SK-N-SH (cell line): Measurements from ENCODE around the gene TMEM109. TPM values are rescaled to one million over a fixed set of nuclear protein-coding genes. Genes with fewer than 3 reads are reported as not detected.

Source experiments
- CTCF ChIA-PET: fragments of 300-600, 350-600 bp; formaldehyde crosslinking; extraction: SDS; loops from one replicate; lab custom pipeline; 2021; lab: Yijun Ruan, JAX
- POLR2A ChIA-PET: fragments of 350-600 bp; sonication (Branson Sonifier 250); formaldehyde crosslinking; extraction: SDS; loops from one replicate; lab custom pipeline; 2020; ENCODE audit warnings: antibody characterized with exemption, inconsistent platforms; lab: Yijun Ruan, JAX
- DNase-seq: peaks from one replicate; pipeline ENCODE4 v3.0.0; 2012
- H2AFZ ChIP-seq: fragments of 200-600 bp; sonication (generic); 2 replicates; pipeline ENCODE4 v1.8.1; 2016; ENCODE audit warnings: antibody characterized with exemption, mild to moderate bottlenecking, low read depth
- H3F3A ChIP-seq: fragments of 200-600 bp; sonication (generic); replicated peaks from 2 replicates; pipeline ENCODE3; 2016; ENCODE audit warnings: antibody characterized with exemption, mild to moderate bottlenecking; ENCODE audit not compliant: insufficient read depth
- H3K27ac ChIP-seq, 2 experiments: fragments of 200-500 bp in 1 of 2; fragments of 200-600 bp in 1 of 2; sonication (Bioruptor generic) in 1 of 2; sonication (generic), shearing (Covaris generic) in 1 of 2; 2 replicates each; pipeline versions ENCODE4 v1.5.1 to v1.6.1; 2014 to 2016; ENCODE audit warnings: low read depth in 2 of 2, inconsistent platforms in 1 of 2, low read length in 1 of 2, mild to moderate bottlenecking in 1 of 2, mixed read lengths in 1 of 2
- H3K27me3 ChIP-seq: fragments of 200-600 bp; sonication (generic), shearing (Covaris generic); 2 replicates; pipeline ENCODE4 v1.6.1; 2016; ENCODE audit warnings: mixed run types; ENCODE audit not compliant: insufficient read depth
- H3K36me3 ChIP-seq, 2 experiments: fragments of 200-500 bp in 1 of 2; fragments of 200-600 bp in 1 of 2; sonication (Bioruptor generic) in 1 of 2; sonication (generic) in 1 of 2; replicated peaks in 1 of 2; 2 replicates each; pipeline versions ENCODE3 to v1.5.1; 2014 to 2016; ENCODE audit warnings: low read length in 1 of 2, mild to moderate bottlenecking in 1 of 2; ENCODE audit not compliant: insufficient read depth in 2 of 2, control insufficient read depth in 1 of 2
- H3K4me1 ChIP-seq, 2 experiments: fragments of 200-500 bp in 1 of 2; fragments of 200-600 bp in 1 of 2; sonication (Bioruptor generic) in 1 of 2; sonication (generic), shearing (Covaris generic) in 1 of 2; 2 replicates each; pipeline versions ENCODE4 v1.5.1 to v1.6.1; 2014 to 2016; ENCODE audit warnings: low read depth in 1 of 2, low read length in 1 of 2, mixed run types in 1 of 2; ENCODE audit not compliant: insufficient read depth in 2 of 2, control insufficient read depth in 1 of 2
- H3K4me2 ChIP-seq: fragments of 200-600 bp; sonication (generic), shearing (Covaris generic); 2 replicates; pipeline ENCODE4 v1.6.1; 2017; ENCODE audit warnings: mixed run types
- H3K4me3 ChIP-seq, 2 experiments: fragments of 200-500 bp in 1 of 2; fragments of 200-600 bp in 1 of 2; sonication (Bioruptor generic) in 1 of 2; sonication (generic), shearing (Covaris generic) in 1 of 2; 2 replicates each; pipeline versions ENCODE4 v1.5.1 to v1.8.1; 2014 to 2016; ENCODE audit warnings: low read depth in 2 of 2, inconsistent platforms in 1 of 2, low read length in 1 of 2, mild to moderate bottlenecking in 1 of 2, mixed read lengths in 1 of 2, moderate library complexity in 1 of 2
- H3K79me2 ChIP-seq: fragments of 200-600 bp; sonication (generic); 2 replicates; pipeline ENCODE4 v1.8.1; 2017; ENCODE audit warnings: mild to moderate bottlenecking; ENCODE audit not compliant: insufficient read depth
- H3K9ac ChIP-seq: fragments of 200-600 bp; sonication (generic); 2 replicates; pipeline ENCODE4 v1.6.1; 2017; ENCODE audit warnings: mixed run types
- H3K9me2 ChIP-seq: fragments of 200-600 bp; sonication (generic); 2 replicates; pipeline ENCODE4 v1.6.1; 2017; ENCODE audit warnings: mixed run types
- H3K9me3 ChIP-seq: fragments of 200-600 bp; sonication (generic); 2 replicates; pipeline ENCODE4 v1.6.1; 2017; ENCODE audit warnings: mixed run types, mild to moderate bottlenecking, moderate library complexity
- H4K20me1 ChIP-seq: fragments of 200-600 bp; sonication (generic); 2 replicates; pipeline ENCODE4 v1.6.1; 2017; ENCODE audit warnings: mild to moderate bottlenecking, mixed run types; ENCODE audit not compliant: insufficient read depth
- CHD2 ChIP-seq: fragments of 150-350 bp; IDR thresholded peaks from 2 replicates; pipeline ENCODE4 v1.6.1; 2018; ENCODE audit warnings: low read length; ENCODE audit not compliant: partially characterized antibody
- EZH2phosphoT487 ChIP-seq: fragments of 200-600 bp; sonication (generic); IDR thresholded peaks from 2 replicates; pipeline ENCODE4 v1.6.1; 2017; ENCODE audit warnings: low read depth, mixed run types, mild to moderate bottlenecking, antibody characterized with exemption, moderate library complexity, borderline replicate concordance
- IRF3 ChIP-seq: fragments of 150-350 bp; IDR thresholded peaks from 2 replicates; pipeline ENCODE4 v1.6.1; 2016; ENCODE audit warnings: mild to moderate bottlenecking, low read depth, low read length
- NRF1 ChIP-seq: IDR thresholded peaks from 2 replicates; pipeline ENCODE4 v1.6.1; 2012; ENCODE audit warnings: low read depth, mild to moderate bottlenecking, low read length
- USF1 ChIP-seq: IDR thresholded peaks from 2 replicates; pipeline ENCODE4 v1.4.0; 2012; ENCODE audit warnings: low read depth, borderline replicate concordance
- YY1 ChIP-seq: IDR thresholded peaks from 2 replicates; pipeline ENCODE4 v1.4.0; 2012; ENCODE audit warnings: low read depth, mild to moderate bottlenecking
- WGBS: methylation state at CpG from one replicate; pipeline ENCODE4 v1.1.6; 2017; ENCODE audit warnings: low lambda C conversion rate; 5-methylcytosine and 5-hydroxymethylcytosine counted together
- polyA plus RNA-seq, 3 experiments: library from polyadenylated mRNA; depleted of rRNA; stranded (reverse); fragments of >200 nt; gene quantifications; 2 replicates each; pipeline ENCODE4 v1.2.3, GENCODE V29; 2012
- TF ChIP-seq, protein P1 (sequence below): IDR thresholded peaks from 2 replicates; pipeline ENCODE4 v1.4.0; 2012; ENCODE audit warnings: low read depth, borderline replicate concordance
- TF ChIP-seq, protein P2 (sequence below): fragments of 150-350 bp; IDR thresholded peaks from 2 replicates; pipeline ENCODE4 v1.6.1; 2017; ENCODE audit warnings: antibody characterized with exemption, low read length, low read depth, borderline replicate concordance

TMEM109 gene
- polyA plus RNA-seq, 1 of the 3 experiments (the other 2 are of a cell fraction), result 52.7 TPM

- H3K4me2 ChIP-seq, result no peak overlapping the region
- WGBS, result 17% methylated on average over 2 of the region's 7 CpGs
- no peaks in the 10 kb centered on the region for H3K9me3 ChIP-seq
- DNase-seq, result no peak
- peaks cover 0 to 3% of the 10 kb centered on the region in 2 experiments for H3K36me3 ChIP-seq
- no peaks in the 10 kb centered on the region for H4K20me1 ChIP-seq
- H3K9ac ChIP-seq, result no peak overlapping the region
- ChIA-PET CTCF (interaction anchor here (0.5 to 1.4 kb wide), 4 partner anchors 12 to 190 kb away, joined by 3 to 4 read pairs (median 3); partner anchors contain the start of gene SLC15A3), POLR2A (interaction anchor here (1.0 kb wide), 1 partner anchor 209 kb away, joined by 5 read pairs; no protein-coding TSS in a partner anchor)
- TF ChIP-seq USF1 (no peak), YY1 (no peak), EZH2phosphoT487 (no peak), CHD2 (no peak), NRF1 (no peak), IRF3 (no peak)
- TF ChIP-seq, protein P1, sequence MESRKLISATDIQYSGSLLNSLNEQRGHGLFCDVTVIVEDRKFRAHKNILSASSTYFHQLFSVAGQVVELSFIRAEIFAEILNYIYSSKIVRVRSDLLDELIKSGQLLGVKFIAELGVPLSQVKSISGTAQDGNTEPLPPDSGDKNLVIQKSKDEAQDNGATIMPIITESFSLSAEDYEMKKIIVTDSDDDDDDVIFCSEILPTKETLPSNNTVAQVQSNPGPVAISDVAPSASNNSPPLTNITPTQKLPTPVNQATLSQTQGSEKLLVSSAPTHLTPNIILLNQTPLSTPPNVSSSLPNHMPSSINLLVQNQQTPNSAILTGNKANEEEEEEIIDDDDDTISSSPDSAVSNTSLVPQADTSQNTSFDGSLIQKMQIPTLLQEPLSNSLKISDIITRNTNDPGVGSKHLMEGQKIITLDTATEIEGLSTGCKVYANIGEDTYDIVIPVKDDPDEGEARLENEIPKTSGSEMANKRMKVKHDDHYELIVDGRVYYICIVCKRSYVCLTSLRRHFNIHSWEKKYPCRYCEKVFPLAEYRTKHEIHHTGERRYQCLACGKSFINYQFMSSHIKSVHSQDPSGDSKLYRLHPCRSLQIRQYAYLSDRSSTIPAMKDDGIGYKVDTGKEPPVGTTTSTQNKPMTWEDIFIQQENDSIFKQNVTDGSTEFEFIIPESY, result no peak
- TF ChIP-seq, protein P2, sequence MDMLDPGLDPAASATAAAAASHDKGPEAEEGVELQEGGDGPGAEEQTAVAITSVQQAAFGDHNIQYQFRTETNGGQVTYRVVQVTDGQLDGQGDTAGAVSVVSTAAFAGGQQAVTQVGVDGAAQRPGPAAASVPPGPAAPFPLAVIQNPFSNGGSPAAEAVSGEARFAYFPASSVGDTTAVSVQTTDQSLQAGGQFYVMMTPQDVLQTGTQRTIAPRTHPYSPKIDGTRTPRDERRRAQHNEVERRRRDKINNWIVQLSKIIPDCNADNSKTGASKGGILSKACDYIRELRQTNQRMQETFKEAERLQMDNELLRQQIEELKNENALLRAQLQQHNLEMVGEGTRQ, result no peak
- no peak overlapping the region for H2AFZ ChIP-seq
- H3F3A ChIP-seq, result no peaks in the 10 kb centered on the region
- H3K4me1 ChIP-seq, result no peaks in the 10 kb centered on the region; a peak in 1 of 4 replicates
- H3K4me3 ChIP-seq, result no peak overlapping the region
- no peaks in the 10 kb centered on the region for H3K27me3 ChIP-seq
- no peak overlapping the region for H3K27ac ChIP-seq
- H3K9me2 ChIP-seq, result no peaks in the 10 kb centered on the region
- no peaks in the 10 kb centered on the region for H3K79me2 ChIP-seq
Observed at GRCh38 chr11:60939301-60939700, 25.3 kb downstream of the TMEM109 start.

DNA sequence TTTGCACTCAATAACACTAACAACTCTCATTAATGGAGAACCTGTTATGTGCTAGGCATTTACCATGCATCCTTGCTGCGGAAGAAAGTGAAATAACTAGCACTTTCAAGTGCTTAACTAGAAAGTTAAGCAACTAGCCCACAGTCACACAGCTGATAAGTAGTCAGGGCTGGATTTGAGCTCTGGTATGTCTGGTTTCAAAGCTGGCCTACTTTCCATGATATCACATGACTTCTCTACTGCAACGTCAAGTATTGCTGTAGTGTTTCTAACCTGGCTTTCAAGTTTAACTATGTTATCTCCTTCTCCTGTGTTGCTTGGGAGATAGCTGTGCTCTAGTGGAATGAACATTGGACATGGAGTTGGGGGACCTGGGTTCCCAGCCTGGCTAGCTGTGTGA lies 25.9 kb downstream of the TMEM109 start:
- H3K27me3 ChIP-seq, result no peaks in the 10 kb centered on the region
- no peaks in the 10 kb centered on the region for H3F3A ChIP-seq
- no peak overlapping the region for H2AFZ ChIP-seq
- H3K9me2 ChIP-seq, result no peaks in the 10 kb centered on the region
- no peak overlapping the region for H3K27ac ChIP-seq
- DNase-seq, result no peak
- no peaks in the 10 kb centered on the region for H3K79me2 ChIP-seq
- WGBS, result 65% methylated on average over 2 of the region's 2 CpGs
- ChIA-PET CTCF (interaction anchor here (0.5 to 3.0 kb wide), 6 partner anchors 12 to 247 kb away, joined by 3 to 11 read pairs (median 3); partner anchors contain the start of gene SLC15A3), POLR2A (interaction anchor here (1.0 to 1.3 kb wide), 3 partner anchors 11 to 208 kb away, joined by 3 to 5 read pairs (median 3); partner anchors contain the start of gene TMEM109)
- H3K36me3 ChIP-seq, result peaks cover 0 to 3% of the 10 kb centered on the region in 2 experiments
- H3K4me3 ChIP-seq, result no peak overlapping the region
- H4K20me1 ChIP-seq, result no peaks in the 10 kb centered on the region
- no peaks in the 10 kb centered on the region; a peak in 1 of 4 replicates for H3K4me1 ChIP-seq
- no peak for TF ChIP-seq CHD2
- TF ChIP-seq USF1, result no peak
- TF ChIP-seq, all 33 proteins: peak for 0
- Histone ChIP-seq H3K9me3 (no peaks in the 10 kb centered on the region), H3K9ac (no peak overlapping the region), H3K4me2 (no peak overlapping the region)
